Heart right ventricle (tissue), 16 donors: ENCODE results near the gene CTSZ. TPM values are rescaled to one million over a fixed set of nuclear protein-coding genes. Genes with fewer than 3 reads are reported as not detected.

Source experiments
- ATAC-seq, 8 donors: fragments of 200-7000 bp; cut with Tn5 transposase; one replicate each; pipeline ENCODE4 v1.9.1; 2020; ENCODE audit warnings: mild to moderate bottlenecking in 8 of 8, moderate library complexity in 8 of 8, moderate number of reproducible peaks in 1 of 8
- DNase-seq, 2 donors: peaks; one replicate each; pipeline ENCODE4 v3.0.0-alpha.2; 2020
- H3K27ac ChIP-seq, 10 donors: fragments of 200-600 bp; sonication (generic) in 2 of 10; one replicate each; pipeline versions ENCODE4 v1.5.0 to v1.8.0; 2020 to 2022; ENCODE audit warnings: mild to moderate bottlenecking in 3 of 10
- H3K27me3 ChIP-seq, 7 donors: fragments of 200-600 bp; one replicate each; pipeline ENCODE4 v1.8.0; 2021 to 2022; ENCODE audit warnings: mild to moderate bottlenecking in 2 of 7
- H3K36me3 ChIP-seq, 9 donors: fragments of 200-600 bp; sonication (generic) in 1 of 9; one replicate each; pipeline versions ENCODE4 v1.5.0 to v1.8.0; 2020 to 2022; ENCODE audit warnings: mild to moderate bottlenecking in 2 of 9
- H3K4me1 ChIP-seq, 9 donors: fragments of 200-600 bp; sonication (generic) in 1 of 9; one replicate each; pipeline versions ENCODE4 v1.5.0 to v1.8.0; 2020 to 2022; ENCODE audit warnings: mild to moderate bottlenecking in 4 of 9
- H3K4me3 ChIP-seq, 10 donors: fragments of 200-600 bp; sonication (generic) in 2 of 10; one replicate each; pipeline versions ENCODE4 v1.5.0 to v1.8.0; 2020 to 2022; ENCODE audit warnings: mild to moderate bottlenecking in 7 of 10, moderate library complexity in 2 of 10
- H3K9me3 ChIP-seq, 11 donors: fragments of 200-600 bp in 10 of 11; sonication (generic) in 2 of 11; one replicate each; pipeline versions ENCODE4 v1.5.0 to v1.8.0; 2013 to 2022; ENCODE audit warnings: mild to moderate bottlenecking in 2 of 11, control low read depth in 1 of 11, moderate library complexity in 1 of 11
- CTCF ChIP-seq, 9 donors: fragments of 200-600 bp; sonication (generic) in 2 of 9; IDR thresholded peaks; one replicate each; pipeline versions ENCODE4 v1.5.0 to v1.8.0; 2021 to 2022; ENCODE audit warnings: antibody characterized with exemption in 9 of 9, mild to moderate bottlenecking in 5 of 9, moderate library complexity in 1 of 9
- WGBS, 2 donors: extraction: QIAGEN DNeasy Blood & Tissue Kit; methylation state at CpG; one replicate each; pipeline ENCODE4 v1.1.7; 2013; ENCODE audit warnings: inconsistent platforms in 1 of 2; 5-methylcytosine and 5-hydroxymethylcytosine counted together
- intact Hi-C, 10 donors: fragments of 100-400 bp; cut with DNase I; formaldehyde crosslinking; loops; one replicate each; pipeline versions ENCODE4 v1.11.1 to v1.14.2; 2022
- polyA plus RNA-seq, 2 donors: library from polyadenylated mRNA; stranded (reverse); fragments of 200-250 nt; gene quantifications; one replicate each; pipeline ENCODE4 v1.2.3, GENCODE V29; 2013
- total RNA-seq, 10 donors: library from RNA; stranded (reverse); fragmentation: NEBNext Ultra II Directional in 3 of 10; extraction: Animal tissue kit (Norgen Biotek cat#: 25700) in 3 of 10; gene quantifications; one replicate each; pipeline versions ENCODE4 v1.2.1 to v1.2.4, GENCODE V29; 2021 to 2023
- donor health status: Arrhythmogenic right ventricular cardiomyopathy.
- donor health status: ischemic (EF 13 %, LVEDD 7.1; RV severe dilation, severe dysfunction).
- donor health status: healthy with polysubstance abuse.
- donor health status: DM: no; HTN: yes; CAD: no.
- donor health status: DM: no; HTN: no; CAD: no.
- donor health status: ischemic (EF 25% LVEDD 6.9; RV normal size, moderate dysfunction).
- donor health status: ischemic (EF 25% LVEDD 5.7; RV mildly dilated, moderate dysfunction).
- donor health status: healthy.
- donor health status: DM: yes; HTN: yes; CAD: no.
- donor health status: Ischemic cardiomyopathy.
- donor health status: ischemic (EF 35%, LVEDD 5.7; RV mildly dilated, moderate dysfunction).
- donor health status: nonischemic (EF 11% LVEDD 7.7; RV severe dilation, severe dysfunction).
- donor health status: DM: yes; HTN: yes; CAD: no.
- donor health status: PGD.
- donor health status: ischemic (EF 29% LVEDD 5.4; RV normal size, mild dysfunction).
- donor health status: nonischemic (EF 23%, LVEDD 6.1; RV moderate dilation, normal function).

CTSZ gene
- total and polyA plus RNA-seq, 12 donors: 83.9 to 278 (median 124) TPM

- DNase-seq: no peak
- 90 to 94% methylated on average over 2 of the region's 2 CpGs for WGBS, 2 donors
- Histone ChIP-seq H3K27me3 (no peaks in the 10 kb centered on the region), H3K9me3 (no peaks in the 10 kb centered on the region), H3K27ac (no peak overlapping the region), H3K4me3 (no peak overlapping the region), H3K36me3 (peaks cover 0 to 75% (median 52%) of the 10 kb centered on the region in 9 donors), H3K4me1 (peaks cover 17 to 41% (median 35%) of the 10 kb centered on the region in 9 donors)
- TF ChIP-seq CTCF (IDR thresholded peaks at IDR 0.05): no peak
- no peak for ATAC-seq
- intact Hi-C loops: loop anchor here in 8 of 10 donors (2.0 to 10.0 kb wide), 9 partner anchors 46 to 649 kb away; partner anchors contain the start of genes NELFCD (in 2 of the 8), STX16 (in 1 of the 8) and VAPB (in 1 of the 8)
These were observed 26.6 kb upstream of the CTSZ start for GRCh38 chr20:59033616-59034165.

DNA sequence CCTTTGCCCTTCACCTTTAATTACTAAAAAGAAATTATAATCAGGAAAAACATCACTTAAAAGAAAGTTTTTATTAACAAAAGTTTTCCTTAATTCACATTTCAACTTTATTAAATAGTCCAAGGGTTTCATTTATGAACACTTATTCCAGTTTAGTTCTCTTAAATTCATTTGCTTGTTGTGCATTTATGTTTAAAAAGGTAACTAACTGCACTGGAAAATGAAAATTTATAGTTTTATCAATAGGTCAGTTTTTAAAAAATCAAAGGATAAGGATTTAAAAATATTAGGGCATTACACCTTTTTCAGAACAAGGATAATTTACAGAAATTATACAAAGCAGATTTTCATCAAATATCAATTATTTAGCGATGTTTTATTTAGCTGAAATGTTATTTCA, 26.0 kb upstream of the CTSZ start:
- H3K27me3 ChIP-seq: no peaks in the 10 kb centered on the region
- H3K9me3 ChIP-seq: no peaks in the 10 kb centered on the region
- H3K4me1 ChIP-seq: peaks cover 17 to 47% (median 41%) of the 10 kb centered on the region in 9 donors
- DNase-seq (no peak), ATAC-seq (no peak)
- peak overlapping the region; percentile 55 to 96 (median 82) for H3K4me3 ChIP-seq
- H3K27ac ChIP-seq: peak overlapping the region in 9 of 10 donors; percentile 84 to 96 (median 94)
- H3K36me3 ChIP-seq: peaks cover 0 to 77% (median 51%) of the 10 kb centered on the region in 9 donors
- no peak for TF ChIP-seq CTCF (IDR thresholded peaks at IDR 0.05)
- intact Hi-C loops: loop anchor here in 8 of 10 donors (2.0 to 10.0 kb wide), 9 partner anchors 46 to 648 kb away; partner anchors contain the start of genes NELFCD (in 2 of the 8), STX16 (in 1 of the 8) and VAPB (in 1 of the 8)
- 95 to 100% methylated on average over 1 of the region's 1 CpG for WGBS, 2 donors

DNA sequence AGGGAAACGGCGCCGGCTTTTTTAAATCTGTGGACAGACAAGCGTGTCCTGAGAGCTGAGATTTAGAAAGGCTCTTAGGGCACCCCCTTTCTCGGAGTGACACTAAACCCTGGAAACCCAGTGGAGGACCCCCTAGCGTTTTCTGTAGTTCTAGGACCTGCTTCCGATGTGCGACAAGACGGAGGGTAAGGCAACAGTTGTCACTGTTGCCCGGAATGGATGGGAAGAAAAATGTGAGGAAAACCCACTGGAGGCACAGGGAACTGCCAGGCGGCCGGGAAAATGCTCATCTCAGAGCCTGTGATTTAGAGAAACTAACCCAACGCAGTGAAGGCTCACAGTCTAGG, 25.6 kb upstream of the CTSZ start:
- WGBS, 2 donors: 0 to 1% methylated on average over 13 of the region's 13 CpGs
- intact Hi-C loops: loop anchor here in 8 of 10 donors (2.0 to 10.0 kb wide), 9 partner anchors 45 to 648 kb away; partner anchors contain the start of genes NELFCD (in 2 of the 8), STX16 (in 1 of the 8) and VAPB (in 1 of the 8)
- peaks cover 0 to 77% (median 47%) of the 10 kb centered on the region in 9 donors for H3K36me3 ChIP-seq
- H3K27ac ChIP-seq: peak overlapping the region; percentile 78 to 96 (median 94)
- H3K4me1 ChIP-seq: peaks cover 17 to 51% (median 45%) of the 10 kb centered on the region in 9 donors
- H3K4me3 ChIP-seq: peak overlapping the region; percentile 55 to 96 (median 82)
- H3K27me3 ChIP-seq: no peaks in the 10 kb centered on the region
- no peak for DNase-seq
- H3K9me3 ChIP-seq: no peaks in the 10 kb centered on the region
- peak in 3 of 8 donors; percentile 1 to 12 (median 2) for ATAC-seq
- TF ChIP-seq CTCF (IDR thresholded peaks at IDR 0.05): peak in 4 of 9 donors; percentile 8 to 25 (median 17)

GRCh38 chr20:59032023-59032712, 25.1 kb upstream of the CTSZ start, which contains the start of gene ATP5F1E:
Gene ATP5F1E, minus strand, starts transcription at chr20:59032335. Its CDS starts 84 bp downstream, at chr20:59032251.
- TF ChIP-seq CTCF (IDR thresholded peaks at IDR 0.05): no peak
- Histone ChIP-seq H3K36me3 (peaks cover 0 to 77% (median 42%) of the 10 kb centered on the region in 9 donors), H3K27ac (peak within 1 kb of the TSS; percentile 83 to 96 (median 94)), H3K27me3 (no peaks in the 10 kb centered on the region), H3K9me3 (no peaks in the 10 kb centered on the region), H3K4me3 (peak within 1 kb of the TSS; percentile 55 to 96 (median 82)), H3K4me1 (peaks cover 17 to 56% (median 47%) of the 10 kb centered on the region in 9 donors)
- ATAC-seq (peak; percentile 99 to 100 (median 100)), DNase-seq (peak; percentile 95 to 97)
- WGBS, 2 donors: 1% methylated on average over 85 to 86 of the region's 86 CpGs
- intact Hi-C loops: loop anchor here in 8 of 10 donors (2.0 to 10.0 kb wide), 9 partner anchors 45 to 647 kb away; partner anchors contain the start of genes NELFCD (in 2 of the 8), STX16 (in 1 of the 8) and VAPB (in 1 of the 8)
